Body of pancreas (tissue), 4 donors: ENCODE data around the gene TNNI3. TPM values are rescaled to one million over a fixed set of nuclear protein-coding genes. Genes with fewer than 3 reads are reported as not detected.

Experiments
- ATAC-seq: fragments of 150-250 bp; one replicate; pipeline ENCODE4 v1.9.1; 2016
- DNase-seq, 4 donors: peaks; one replicate each; pipeline ENCODE4 v3.0.0-alpha.2; 2019
- H3K27ac ChIP-seq, 4 donors: fragments of 200-600 bp; sonication (generic); 1 replicate in 3 of 4; 2 replicates in 1 of 4; pipeline versions ENCODE4 v1.5.1 to v1.6.1; 2016 to 2019; ENCODE audit warnings: mild to moderate bottlenecking in 1 of 4, mixed read lengths in 1 of 4, moderate library complexity in 1 of 4
- H3K27me3 ChIP-seq, 2 donors: fragments of 200-600 bp; sonication (generic); one replicate each; pipeline ENCODE4 v1.6.0; 2016; ENCODE audit warnings: mild to moderate bottlenecking in 1 of 2
- H3K36me3 ChIP-seq, 2 donors: fragments of 200-600 bp; sonication (generic); replicated peaks in 1 of 2; 2 replicates each; pipeline ENCODE4 v1.5.1; 2016; ENCODE audit warnings: low read depth in 2 of 2; ENCODE audit not compliant: insufficient read depth in 1 of 2
- H3K4me1 ChIP-seq: fragments of 200-600 bp; sonication (generic); one replicate; pipeline ENCODE4 v1.6.0; 2016
- H3K4me3 ChIP-seq, 2 donors: fragments of 200-600 bp; sonication (generic); 1 replicate in 1 of 2; 2 replicates in 1 of 2; pipeline ENCODE4 v1.5.1; 2016 to 2019
- H3K9me3 ChIP-seq, 3 donors: fragments of 200-600 bp; sonication (generic); 1 replicate in 2 of 3; 2 replicates in 1 of 3; pipeline ENCODE4 v1.5.1; 2016
- CTCF ChIP-seq, 7 experiments: fragments of 450-650 bp in 4 of 7; fragments of 200-600 bp in 3 of 7; sonication (generic) in 3 of 7; IDR thresholded peaks; one replicate each; pipeline ENCODE4 v1.5.1; 2016 to 2019; ENCODE audit warnings: antibody characterized with exemption in 7 of 7
- POLR2A ChIP-seq, 3 donors: fragments of 450-650 bp; IDR thresholded peaks; one replicate each; pipeline ENCODE4 v1.6.1; 2016; ENCODE audit warnings: antibody characterized with exemption in 3 of 3, mild to moderate bottlenecking in 2 of 3
- WGBS, 2 donors: methylation state at CpG; one replicate each; pipeline ENCODE4 v1.1.5; 2017; 5-methylcytosine and 5-hydroxymethylcytosine counted together
- intact Hi-C: fragments of 100-400 bp; cut with DNase I; formaldehyde crosslinking; loops from one replicate; pipeline ENCODE4 v1.15.1; 2023
- total RNA-seq, 2 donors: library from RNA; depleted of rRNA; stranded (reverse); fragments of >200 nt; gene quantifications; one replicate each; pipeline ENCODE4 v1.1.0, GENCODE V29; 2016

The TNNI3 gene
- total RNA-seq, 2 donors from 2014 or later: not detected

GRCh38 chr19:55160986-55161365, 3.4 kb upstream of the TNNI3 start:
- DNase-seq (no peak), ATAC-seq (no peak)
- peaks cover 14% of the 10 kb centered on the region for H3K4me1 ChIP-seq
- no peaks in the 10 kb centered on the region for H3K9me3 ChIP-seq
- no peak overlapping the region for H3K4me3 ChIP-seq
- peaks cover 0 to 38% of the 10 kb centered on the region in 2 donors for H3K27me3 ChIP-seq
- 15 to 41% methylated on average over 8 to 32 of the region's 32 CpGs for WGBS, 2 donors
- H3K27ac ChIP-seq: no peak overlapping the region
- TF ChIP-seq POLR2A (IDR thresholded peaks at IDR 0.05) (no peak), CTCF (IDR thresholded peaks at IDR 0.05) (no peak)
- H3K36me3 ChIP-seq: no peaks in the 10 kb centered on the region
- intact Hi-C loops: no loop called here

- intact Hi-C loops: no loop called here
- ATAC-seq: peak; percentile 87
- H3K27me3 ChIP-seq: peaks cover 0 to 38% of the 10 kb centered on the region in 2 donors
These were observed 2.8 kb upstream of the TNNI3 start for GRCh38 chr19:55160128-55160985.

DNA sequence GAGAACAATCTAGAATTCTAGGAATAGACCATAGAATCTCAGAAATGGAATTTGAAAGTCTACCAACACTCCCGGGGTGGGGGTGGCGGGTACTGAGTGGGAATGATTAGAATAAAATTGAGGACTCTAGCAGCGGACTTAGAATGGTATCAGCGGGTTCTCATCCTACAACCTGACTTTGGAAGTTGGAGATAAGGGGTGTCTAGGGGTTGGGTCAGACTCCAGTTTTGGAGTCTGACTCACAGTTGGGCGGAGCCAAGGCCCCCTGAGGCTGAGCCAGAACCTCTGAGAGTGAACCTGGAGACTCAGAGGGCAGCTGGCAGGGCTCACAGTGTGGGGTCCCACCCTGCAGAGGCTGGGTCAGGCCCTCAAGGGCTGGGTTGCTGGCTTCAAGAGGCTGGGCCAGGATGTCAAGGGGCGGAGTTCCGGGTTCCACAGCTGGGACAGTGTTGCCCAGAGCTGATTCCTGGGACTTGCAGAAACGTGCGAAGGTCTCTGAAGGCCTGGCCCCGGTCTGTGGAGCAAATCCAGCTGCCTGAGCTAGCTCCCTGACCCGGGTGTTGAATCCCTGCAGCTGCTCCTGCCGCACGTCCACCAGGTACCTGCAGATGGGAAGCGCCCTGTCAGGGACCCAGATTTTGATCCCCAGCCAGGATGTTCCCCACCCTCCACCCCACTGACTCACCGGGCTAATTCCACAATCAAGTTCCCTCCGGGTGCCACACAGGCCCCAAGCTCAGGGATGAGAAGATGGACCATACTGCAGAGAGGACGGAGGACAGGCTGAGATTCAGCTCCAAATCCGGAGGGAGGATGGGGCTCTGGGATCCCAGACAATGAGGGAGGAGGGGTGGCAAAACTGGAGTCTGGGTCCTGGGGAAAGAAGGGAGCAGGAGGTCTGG, 1.6 kb upstream of the TNNI3 start:
- Histone ChIP-seq H3K27ac (no peak overlapping the region), H3K27me3 (peaks cover 0 to 38% of the 10 kb centered on the region in 2 donors), H3K36me3 (no peaks in the 10 kb centered on the region), H3K4me3 (no peak overlapping the region), H3K9me3 (no peaks in the 10 kb centered on the region), H3K4me1 (peaks cover 11% of the 10 kb centered on the region)
- DNase-seq: no peak
- intact Hi-C loops: no loop called here
- WGBS, 2 donors: 64 to 73% methylated on average over 15 to 18 of the region's 18 CpGs
- ATAC-seq: no peak
- TF ChIP-seq POLR2A (IDR thresholded peaks at IDR 0.05): no peak

More at GRCh38 chr19:55160128-55160985, 2.8 kb upstream of the TNNI3 start:
- Histone ChIP-seq H3K4me1 (peaks cover 11% of the 10 kb centered on the region), H3K9me3 (no peaks in the 10 kb centered on the region), H3K27ac (no peak overlapping the region), H3K4me3 (no peak overlapping the region), H3K36me3 (no peaks in the 10 kb centered on the region)
- TF ChIP-seq POLR2A (IDR thresholded peaks at IDR 0.05) (no peak), CTCF (IDR thresholded peaks at IDR 0.05) (peak; percentile 71 to 85 (median 78))
- 4 to 20% methylated on average over 5 to 33 of the region's 33 CpGs for WGBS, 2 donors
- DNase-seq: peak; percentile 84 to 91 (median 86)

DNA sequence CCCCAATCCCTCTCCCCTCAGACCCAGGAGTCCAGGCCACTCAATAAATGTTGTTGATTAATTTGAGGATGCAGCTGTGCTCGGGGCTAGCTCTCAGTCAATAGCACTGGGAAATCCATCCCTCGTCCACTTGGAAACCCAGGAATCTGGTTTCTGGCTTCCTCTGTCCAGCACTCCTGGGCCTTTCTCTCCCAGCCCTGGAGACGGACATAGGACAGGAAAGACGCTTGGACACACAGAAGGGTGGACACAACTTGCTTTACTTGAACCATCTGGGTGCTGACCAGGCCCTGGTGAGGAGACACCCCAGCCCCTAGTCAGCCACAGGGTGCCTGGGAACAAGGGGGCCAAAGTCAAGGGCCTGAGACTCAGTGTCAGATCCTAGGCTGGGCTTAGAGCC, 891 bp upstream of the TNNI3 start:
- intact Hi-C loops: no loop called here
- no peak for TF ChIP-seq CTCF (IDR thresholded peaks at IDR 0.05)
- TF ChIP-seq POLR2A (IDR thresholded peaks at IDR 0.05): no peak
- H3K27ac ChIP-seq: no peak overlapping the region
- no peak for ATAC-seq
- WGBS, 2 donors: 36 to 48% methylated on average over 4 of the region's 4 CpGs
- H3K9me3 ChIP-seq: no peaks in the 10 kb centered on the region
- DNase-seq: no peak
- H3K4me3 ChIP-seq: no peak overlapping the region
- H3K36me3 ChIP-seq: no peaks in the 10 kb centered on the region
- H3K4me1 ChIP-seq: peaks cover 11% of the 10 kb centered on the region
- H3K27me3 ChIP-seq: peaks cover 0 to 38% of the 10 kb centered on the region in 2 donors
